Panc1 (cell line): Measurements from ENCODE around the gene TAOK1. TPM values are rescaled to one million over a fixed set of nuclear protein-coding genes. Genes with fewer than 3 reads are reported as not detected.

Source experiments
- ATAC-seq: fragments of 200-7000 bp; cut with Tn5 transposase; 2 replicates; pipeline ENCODE4 v1.9.1; 2020; ENCODE audit warnings: mild to moderate bottlenecking, moderate library complexity
- BruUV-seq: library from RNA; stranded (reverse); fragments of 400-500 nt; replicated peaks from 2 replicates; lab custom pipeline; 2021; lab: Mats Ljungman, UMichigan
- CTCF ChIA-PET: fragments of 300-600 bp; sonication (Branson Sonifier 250); formaldehyde crosslinking; loops from one replicate; lab custom pipeline; 2022; ENCODE audit warnings: antibody characterized with exemption; lab: Charles Lee
- POLR2A ChIA-PET: fragments of 300-600 bp; sonication (Branson Sonifier 250); formaldehyde crosslinking; loops from one replicate; lab custom pipeline; 2022; ENCODE audit warnings: antibody characterized with exemption; lab: Charles Lee
- DNase-seq: peaks from one replicate; pipeline ENCODE4 v3.0.0-alpha.2; 2010; ENCODE audit warnings: low read depth, low spot score
- H3K27ac ChIP-seq: 2 replicates; pipeline ENCODE4 v1.5.1; 2011; ENCODE audit warnings: mild to moderate bottlenecking, low read length, inconsistent platforms
- H3K27me3 ChIP-seq: fragments of 200-500 bp; sonication (Bioruptor generic); 2 replicates; pipeline ENCODE4 v1.6.0; 2014; ENCODE audit warnings: low read length, inconsistent platforms; ENCODE audit not compliant: control insufficient read depth, insufficient read depth
- H3K36me3 ChIP-seq: fragments of 200-500 bp; sonication (Bioruptor generic); 2 replicates; pipeline ENCODE4 v1.5.1; 2014; ENCODE audit warnings: inconsistent platforms, mild to moderate bottlenecking, low read length, moderate library complexity; ENCODE audit not compliant: control insufficient read depth, insufficient read depth
- H3K4me1 ChIP-seq: 2 replicates; pipeline ENCODE4 v1.5.1; 2011; ENCODE audit warnings: inconsistent platforms, mild to moderate bottlenecking, low read length, moderate library complexity; ENCODE audit not compliant: control insufficient read depth, insufficient read depth
- H3K4me3 ChIP-seq, 2 experiments: 2 replicates each; pipeline ENCODE4 v1.5.1; 2011 to 2012; ENCODE audit warnings: low read depth in 2 of 2, low read length in 2 of 2, mild to moderate bottlenecking in 2 of 2, inconsistent platforms in 1 of 2, moderate library complexity in 1 of 2
- H3K9me3 ChIP-seq: fragments of 200-500 bp; sonication (Bioruptor generic); 2 replicates; pipeline ENCODE4 v1.5.1; 2014; ENCODE audit warnings: low read depth, mild to moderate bottlenecking, inconsistent platforms, low read length, moderate library complexity; ENCODE audit not compliant: control insufficient read depth, insufficient read depth
- CTCF ChIP-seq: fragments of 450-650 bp; IDR thresholded peaks from 2 replicates; pipeline ENCODE4 v1.5.1; 2017; ENCODE audit warnings: mild to moderate bottlenecking
- POLR2AphosphoS5 ChIP-seq: IDR thresholded peaks from 2 replicates; pipeline ENCODE4 v1.6.1; 2012; ENCODE audit warnings: mild to moderate bottlenecking, low read depth, low read length, moderate library complexity
- REST ChIP-seq, 2 experiments: IDR thresholded peaks; 2 replicates each; pipeline ENCODE4 v1.6.1; 2011 to 2012; ENCODE audit warnings: low read depth in 2 of 2, control low read depth in 1 of 2, low read length in 1 of 2, mild to moderate bottlenecking in 1 of 2, moderate library complexity in 1 of 2; ENCODE audit not compliant: insufficient read depth in 1 of 2
- SIN3A ChIP-seq: IDR thresholded peaks from 2 replicates; pipeline ENCODE4 v1.6.1; 2012; ENCODE audit warnings: low read depth, mild to moderate bottlenecking, low read length, moderate library complexity, borderline replicate concordance; ENCODE audit not compliant: insufficient read depth
- TCF7L2 ChIP-seq: IDR thresholded peaks from 2 replicates; pipeline ENCODE4 v1.6.1; 2011; ENCODE audit warnings: mild to moderate bottlenecking, low read depth, low read length, inconsistent platforms
- in situ Hi-C: cut with HindIII; loops from 2 replicates; pipeline ENCODE4 v1.10.0; 2016; ENCODE audit warnings: low sequenced_read_pairs, low pct_unique_long_range_greater_than_20kb
- intact Hi-C: fragments of 100-400 bp; cut with micrococcal nuclease; formaldehyde crosslinking; loops from one replicate; pipeline ENCODE4 v1.10.0; 2022; ENCODE audit not compliant: unreplicated experiment
- total RNA-seq: library from RNA; stranded (reverse); gene quantifications from one replicate; pipeline ENCODE4 v1.2.1, GENCODE V29; 2021; ENCODE audit not compliant: unreplicated experiment

TAOK1 gene
- total RNA-seq, 1 experiment from 2014 or later = 111 TPM

GRCh38 chr17:29505836-29506235 lies 115.7 kb downstream of the TAOK1 start:
- Histone ChIP-seq H3K27ac (no peak overlapping the region), H3K9me3 (no peaks in the 10 kb centered on the region), H3K27me3 (no peaks in the 10 kb centered on the region), H3K36me3 (peaks cover 23% of the 10 kb centered on the region), H3K4me1 (no peaks in the 10 kb centered on the region), H3K4me3 (no peak overlapping the region)
- intact Hi-C loops (no loop called here), in situ Hi-C loops (no loop called here)
- ATAC-seq (no peak), DNase-seq (no peak)
- BruUV-seq = no TSS peak
- ChIA-PET CTCF (no interaction called here), POLR2A (no interaction called here)
- TF ChIP-seq TCF7L2 (no peak), POLR2AphosphoS5 (no peak), SIN3A (no peak), REST (IDR thresholded peaks at IDR 0.05; ENCODE audit: insufficient read depth in 1 of 2, low read depth in 2 of 2, low read length in 1 of 2) (no peak), CTCF (no peak)

- no TSS peak for BruUV-seq
- Histone ChIP-seq H3K27ac (no peak overlapping the region), H3K9me3 (no peaks in the 10 kb centered on the region), H3K4me1 (no peaks in the 10 kb centered on the region), H3K36me3 (peaks cover 30% of the 10 kb centered on the region), H3K4me3 (no peak overlapping the region), H3K27me3 (no peaks in the 10 kb centered on the region)
- ChIA-PET CTCF (no interaction called here), POLR2A (no interaction called here)
- intact Hi-C loops = no loop called here
- in situ Hi-C loops = no loop called here
- TF ChIP-seq TCF7L2 (no peak), CTCF (no peak), REST (IDR thresholded peaks at IDR 0.05; ENCODE audit: insufficient read depth in 1 of 2, low read depth in 2 of 2, low read length in 1 of 2) (no peak), POLR2AphosphoS5 (no peak), SIN3A (no peak)
- ATAC-seq = no peak
- DNase-seq = no peak
These were observed 120.8 kb downstream of the TAOK1 start for GRCh38 chr17:29510953-29511352.
